HCT116 (cell line): ENCODE measurements around the gene METTL21A. TPM values are rescaled to one million over a fixed set of nuclear protein-coding genes. Genes with fewer than 3 reads are reported as not detected.

Experiments
- ATAC-seq: fragments of 200-7000 bp; cut with Tn5 transposase; 2 replicates; pipeline ENCODE4 v1.9.1; 2020; ENCODE audit warnings: mild to moderate bottlenecking, moderate library complexity
- BruUV-seq: library from RNA; stranded (reverse); fragments of 400-500 nt; replicated peaks from 2 replicates; lab custom pipeline; 2021; lab: Mats Ljungman, UMichigan
- CTCF ChIA-PET: fragments of 300-600 bp; sonication (Branson Sonifier 250); formaldehyde crosslinking; loops from one replicate; lab custom pipeline; 2021; ENCODE audit warnings: antibody characterized with exemption; lab: Charles Lee
- POLR2A ChIA-PET: fragments of 300-600, 350-600 bp; sonication (Branson Sonifier 250); formaldehyde crosslinking; loops from one replicate; lab custom pipeline; 2021; ENCODE audit warnings: antibody characterized with exemption; lab: Charles Lee
- RAD21 ChIA-PET, 2 experiments: fragments of 300-600 bp; sonication (Branson Sonifier 250); formaldehyde crosslinking; loops; one replicate each; lab custom pipeline; 2023; ENCODE audit warnings: low total read pairs in 2 of 2; ENCODE audit not compliant: uncharacterized antibody in 2 of 2, unreplicated experiment in 2 of 2, low non-redundant PET in 1 of 2; lab: Charles Lee
- DNase-seq: peaks from one replicate; pipeline ENCODE4 v3.0.0-alpha.2; 2010; ENCODE audit warnings: low read depth, low spot score
- H2AFZ ChIP-seq: fragments of 200-600 bp; shearing (Covaris generic), sonication (generic); 2 replicates; pipeline ENCODE4 v1.6.1; 2017; ENCODE audit warnings: low read depth, mixed run types, mixed read lengths, antibody characterized with exemption, low read length; ENCODE audit not compliant: poor library complexity, severe bottlenecking
- H3K27ac ChIP-seq: 2 replicates; pipeline ENCODE4 v1.5.1; 2012; ENCODE audit warnings: low read depth, low read length
- H3K27me3 ChIP-seq: fragments of 200-600 bp; sonication (generic); 2 replicates; pipeline ENCODE4 v1.6.1; 2016; ENCODE audit warnings: mixed run types, low read length, mixed read lengths; ENCODE audit not compliant: insufficient read depth
- H3K36me3 ChIP-seq, 2 experiments: fragments of 200-500 bp in 1 of 2; fragments of 200-600 bp in 1 of 2; sonication (Bioruptor generic) in 1 of 2; sonication (generic) in 1 of 2; 2 replicates each; pipeline versions ENCODE4 v1.5.1 to v1.6.1; 2014 to 2016; ENCODE audit warnings: low read length in 2 of 2, inconsistent platforms in 1 of 2, mixed read lengths in 1 of 2, mixed run types in 1 of 2; ENCODE audit not compliant: insufficient read depth in 2 of 2, control insufficient read depth in 1 of 2
- H3K4me1 ChIP-seq, 2 experiments: fragments of 200-600 bp in 1 of 2; sonication (generic) in 1 of 2; 2 replicates each; pipeline versions ENCODE4 v1.5.1 to v1.6.1; 2012 to 2017; ENCODE audit warnings: low read length in 2 of 2, inconsistent platforms in 1 of 2, mild to moderate bottlenecking in 1 of 2, mixed read lengths in 1 of 2, mixed run types in 1 of 2, moderate library complexity in 1 of 2; ENCODE audit not compliant: insufficient read depth in 2 of 2, control insufficient read depth in 1 of 2
- H3K4me2 ChIP-seq: fragments of 200-600 bp; sonication (generic); 2 replicates; pipeline ENCODE4 v1.6.1; 2017; ENCODE audit warnings: mixed run types, low read length, mixed read lengths
- H3K4me3 ChIP-seq, 2 experiments: fragments of 200-600 bp in 1 of 2; sonication (generic) in 1 of 2; replicated peaks in 1 of 2; 2 replicates each; pipeline ENCODE4 v1.5.1; 2011 to 2016; ENCODE audit warnings: low read length in 2 of 2, control low read depth in 1 of 2, low read depth in 1 of 2, mild to moderate bottlenecking in 1 of 2, mixed read lengths in 1 of 2, mixed run types in 1 of 2
- H3K79me2 ChIP-seq: fragments of 200-600 bp; sonication (generic); 2 replicates; pipeline ENCODE4 v1.6.1; 2017; ENCODE audit warnings: mild to moderate bottlenecking, mixed run types, low read length, moderate library complexity, mixed read lengths; ENCODE audit not compliant: insufficient read depth
- H3K9ac ChIP-seq: fragments of 200-600 bp; sonication (generic); 2 replicates; pipeline ENCODE4 v1.6.1; 2016; ENCODE audit warnings: low read length, mixed read lengths
- H3K9me2 ChIP-seq: fragments of 200-600 bp; sonication (generic), shearing (Covaris generic); 2 replicates; pipeline ENCODE4 v1.6.1; 2017; ENCODE audit warnings: mixed run types, mild to moderate bottlenecking, moderate library complexity; ENCODE audit not compliant: insufficient read depth
- H3K9me3 ChIP-seq, 2 experiments: fragments of 200-500 bp in 1 of 2; fragments of 200-600 bp in 1 of 2; sonication (Bioruptor generic) in 1 of 2; sonication (generic) in 1 of 2; 2 replicates each; pipeline ENCODE4 v1.6.1; 2014 to 2017; ENCODE audit warnings: low read length in 2 of 2, mixed read lengths in 2 of 2, inconsistent platforms in 1 of 2, low read depth in 1 of 2, mild to moderate bottlenecking in 1 of 2, mixed run types in 1 of 2, moderate library complexity in 1 of 2; ENCODE audit not compliant: control insufficient read depth in 1 of 2, insufficient read depth in 1 of 2
- H4K20me1 ChIP-seq: fragments of 200-600 bp; sonication (generic), shearing (Covaris generic); 2 replicates; pipeline ENCODE4 v1.6.1; 2017; ENCODE audit warnings: mixed run types, mild to moderate bottlenecking, moderate library complexity; ENCODE audit not compliant: insufficient read depth
- CEBPB ChIP-seq: IDR thresholded peaks from 2 replicates; pipeline ENCODE4 v1.6.1; 2012; ENCODE audit warnings: low read depth
- CTCF ChIP-seq, 3 experiments: fragments of 200-600 bp in 1 of 3; sonication (generic) in 1 of 3; IDR thresholded peaks in 2 of 3; conservative IDR thresholded peaks in 1 of 3; 2 replicates each; pipeline ENCODE4 v1.5.1; 2012 to 2017; ENCODE audit warnings: low read depth in 2 of 3, low read length in 2 of 3, antibody characterized with exemption in 1 of 3, borderline replicate concordance in 1 of 3, control low read depth in 1 of 3, mild to moderate bottlenecking in 1 of 3, mixed read lengths in 1 of 3, mixed run types in 1 of 3, moderate library complexity in 1 of 3; ENCODE audit not compliant: insufficient read depth in 1 of 3
- EGR1 ChIP-seq: IDR thresholded peaks from 2 replicates; pipeline ENCODE4 v1.6.1; 2012; ENCODE audit warnings: low read depth
- EZH2 ChIP-seq: fragments of 200-600 bp; sonication (generic); IDR thresholded peaks from 2 replicates; pipeline ENCODE4 v1.6.1; 2017; ENCODE audit warnings: antibody characterized with exemption, mixed run types
- FOSL1 ChIP-seq: IDR thresholded peaks from 2 replicates; pipeline ENCODE4 v1.6.1; 2012; ENCODE audit warnings: low read depth
- SP1 ChIP-seq: IDR thresholded peaks from 2 replicates; pipeline ENCODE4 v1.6.1; 2012; ENCODE audit warnings: low read depth
- SRF ChIP-seq: IDR thresholded peaks from 2 replicates; pipeline ENCODE4 v1.6.1; 2012; ENCODE audit warnings: low read depth
- YY1 ChIP-seq: IDR thresholded peaks from 2 replicates; pipeline ENCODE4 v1.6.1; 2011; ENCODE audit warnings: low read length, low read depth, moderate library complexity, mild to moderate bottlenecking; ENCODE audit not compliant: insufficient replicate concordance; ENCODE audit errors: extremely low read depth
- ZFX ChIP-seq: fragments of 450-650 bp; IDR thresholded peaks from 2 replicates; pipeline ENCODE4 v1.6.1; 2017
- ZNF274 ChIP-seq: fragments of 200-500 bp; sonication (Bioruptor generic); IDR thresholded peaks from 2 replicates; pipeline ENCODE4 v1.6.1; 2014; ENCODE audit warnings: mild to moderate bottlenecking, low read depth, low read length, inconsistent platforms
- intact Hi-C: fragments of 100-400 bp; cut with micrococcal nuclease; formaldehyde crosslinking; loops from 2 replicates; pipeline ENCODE4 v1.10.0; 2022
- total RNA-seq: library from RNA; stranded (reverse); gene quantifications from one replicate; pipeline ENCODE4 v1.2.1, GENCODE V29; 2021; ENCODE audit not compliant: unreplicated experiment

METTL21A gene
- total RNA-seq, 1 experiment from 2014 or later, result 25.7 TPM

GRCh38 chr2:207663870-207664545, 38.8 kb upstream of the METTL21A start:
- Histone ChIP-seq H3K9me2 (no peaks in the 10 kb centered on the region), H3K9me3 (no peaks in the 10 kb centered on the region), H3K27me3 (no peaks in the 10 kb centered on the region), H3K79me2 (no peaks in the 10 kb centered on the region), H3K27ac (no peak overlapping the region), H3K36me3 (no peaks in the 10 kb centered on the region), H4K20me1 (no peaks in the 10 kb centered on the region), H3K4me1 (no peaks in the 10 kb centered on the region), H3K4me3 (no peak overlapping the region), H3K4me2 (no peak overlapping the region), H2AFZ (no peak overlapping the region), H3K9ac (no peak overlapping the region)
- no TSS peak for BruUV-seq
- TF ChIP-seq CEBPB (no peak), CTCF (IDR thresholded peaks at IDR 0.05 in 2 of 3, conservative IDR thresholded peaks at IDR 0.05 in 1 of 3; ENCODE audit: borderline replicate concordance in 1 of 3, insufficient read depth in 1 of 3, low read depth in 2 of 3, low read length in 2 of 3) (no peak), YY1 (no peak), FOSL1 (no peak), EZH2 (no peak), SP1 (no peak), SRF (no peak), EGR1 (no peak), ZFX (no peak), ZNF274 (no peak)
- no peak for ATAC-seq
- intact Hi-C loops, result no loop called here
- POLR2A ChIA-PET, result no interaction called here
- CTCF ChIA-PET, result no interaction called here
- no peak for DNase-seq
- RAD21 ChIA-PET, result no interaction called here
